OCI-LY1 (cell line): ENCODE results near the gene SAFB.

Experiments used
- CTCF ChIP-seq: fragments of 200-600 bp; sonication (generic), shearing (Covaris generic); IDR thresholded peaks from 2 replicates; pipeline ENCODE4 v1.5.1; 2017; ENCODE audit warnings: mild to moderate bottlenecking, antibody characterized with exemption, low read length, moderate library complexity, mixed read lengths
- EZH2 ChIP-seq: fragments of 200-600 bp; sonication (generic), shearing (Covaris generic); IDR thresholded peaks from 2 replicates; pipeline ENCODE4 v1.8.0; 2017; ENCODE audit warnings: borderline replicate concordance, mixed run types, mild to moderate bottlenecking, antibody characterized with exemption, low read length, moderate library complexity, mixed read lengths

GRCh38 chr19:5592531-5593342 lies 30.1 kb upstream of the SAFB start:
- TF ChIP-seq CTCF (no peak), EZH2 (no peak)
